ENCODE results near the gene ASCC3.

Gene ASCC3

GRCh38 chr6:100479179-100480035, 401.7 kb downstream of the ASCC3 start:
- peak; percentile 71 for DNase-seq (ENCODE audit: low read depth)
- no peak overlapping the region for H3K4me3 ChIP-seq (ENCODE audit: low read depth, low read length)
- TF ChIP-seq, protein P1, sequence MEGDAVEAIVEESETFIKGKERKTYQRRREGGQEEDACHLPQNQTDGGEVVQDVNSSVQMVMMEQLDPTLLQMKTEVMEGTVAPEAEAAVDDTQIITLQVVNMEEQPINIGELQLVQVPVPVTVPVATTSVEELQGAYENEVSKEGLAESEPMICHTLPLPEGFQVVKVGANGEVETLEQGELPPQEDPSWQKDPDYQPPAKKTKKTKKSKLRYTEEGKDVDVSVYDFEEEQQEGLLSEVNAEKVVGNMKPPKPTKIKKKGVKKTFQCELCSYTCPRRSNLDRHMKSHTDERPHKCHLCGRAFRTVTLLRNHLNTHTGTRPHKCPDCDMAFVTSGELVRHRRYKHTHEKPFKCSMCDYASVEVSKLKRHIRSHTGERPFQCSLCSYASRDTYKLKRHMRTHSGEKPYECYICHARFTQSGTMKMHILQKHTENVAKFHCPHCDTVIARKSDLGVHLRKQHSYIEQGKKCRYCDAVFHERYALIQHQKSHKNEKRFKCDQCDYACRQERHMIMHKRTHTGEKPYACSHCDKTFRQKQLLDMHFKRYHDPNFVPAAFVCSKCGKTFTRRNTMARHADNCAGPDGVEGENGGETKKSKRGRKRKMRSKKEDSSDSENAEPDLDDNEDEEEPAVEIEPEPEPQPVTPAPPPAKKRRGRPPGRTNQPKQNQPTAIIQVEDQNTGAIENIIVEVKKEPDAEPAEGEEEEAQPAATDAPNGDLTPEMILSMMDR (conservative IDR thresholded peaks at IDR 0.05; ENCODE audit: low read depth, low read length) = peak; percentile 74

DNA sequence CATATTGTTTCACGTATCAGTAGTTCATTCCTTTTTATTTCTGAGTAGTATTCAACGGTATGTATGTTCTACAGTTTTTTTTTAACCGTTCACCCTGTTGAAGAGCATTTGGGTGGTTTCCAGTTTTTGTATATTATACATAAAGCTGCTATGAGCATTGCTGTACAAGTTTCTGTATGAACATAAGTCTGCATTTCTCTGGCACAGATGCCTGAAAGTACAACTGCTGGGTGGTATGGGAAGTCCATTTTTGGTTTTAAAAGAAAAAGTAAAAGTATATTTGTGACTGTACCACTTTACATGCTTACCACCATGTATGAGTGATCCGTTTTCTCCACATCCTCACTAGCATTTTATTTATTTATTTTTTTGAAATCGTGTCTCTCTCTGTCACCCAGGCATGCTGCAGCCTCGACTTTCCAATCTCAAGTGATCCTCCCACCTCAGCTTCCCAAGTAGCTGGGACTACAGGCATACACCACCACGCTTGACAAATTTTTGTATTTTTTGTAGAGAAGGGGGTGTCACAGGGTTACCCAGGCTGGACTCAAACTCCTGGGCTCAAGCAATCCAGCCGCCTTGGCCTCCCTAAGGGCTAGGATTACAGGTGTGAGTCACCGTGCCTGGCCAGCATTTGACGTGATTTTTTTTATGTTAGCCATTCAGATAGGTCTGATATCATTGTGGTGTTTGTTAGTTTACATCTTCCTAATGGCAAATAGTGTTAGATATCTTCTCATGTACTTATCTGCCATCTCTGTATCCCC, 405.4 kb downstream of the ASCC3 start:
- DNase-seq (ENCODE audit: low read depth) = no peak
- H3K4me3 ChIP-seq (ENCODE audit: low read depth, low read length) = no peak overlapping the region
- TF ChIP-seq, protein P1 (conservative IDR thresholded peaks at IDR 0.05; ENCODE audit: low read depth, low read length) = no peak

- DNase-seq (ENCODE audit: low read depth) = no peak
- TF ChIP-seq, protein P1 (conservative IDR thresholded peaks at IDR 0.05; ENCODE audit: low read depth, low read length) = no peak
- H3K4me3 ChIP-seq (ENCODE audit: low read depth, low read length) = no peak overlapping the region
Measured at GRCh38 chr6:100473182-100473581, 407.9 kb downstream of the ASCC3 start.

DNA sequence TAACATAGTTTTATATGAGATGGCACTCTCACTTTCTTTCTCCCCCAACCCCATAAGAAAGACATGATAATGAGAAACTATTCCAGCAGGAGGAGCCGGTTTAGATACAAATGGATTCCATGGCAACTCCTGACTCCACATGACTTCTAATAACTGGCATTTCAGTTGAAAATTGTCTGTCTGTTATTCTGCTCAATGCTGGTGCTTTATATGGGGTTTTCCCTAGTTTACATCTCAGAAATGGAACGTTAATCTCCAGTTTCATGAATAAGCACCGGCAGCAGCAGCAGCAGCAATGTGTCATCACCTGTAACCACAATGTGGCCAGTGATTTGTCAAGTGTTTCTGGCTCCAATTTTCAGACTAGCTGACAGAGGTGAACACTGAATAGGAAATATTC, 408.5 kb downstream of the ASCC3 start:
- no peak for DNase-seq (ENCODE audit: low read depth)
- TF ChIP-seq, protein P1 (conservative IDR thresholded peaks at IDR 0.05; ENCODE audit: low read depth, low read length) = no peak
- no peak overlapping the region for H3K4me3 ChIP-seq (ENCODE audit: low read depth, low read length)

GRCh38 chr6:100470422-100471120, 410.6 kb downstream of the ASCC3 start:
- no peak overlapping the region for H3K4me3 ChIP-seq (ENCODE audit: low read depth, low read length)
- TF ChIP-seq, protein P1 (conservative IDR thresholded peaks at IDR 0.05; ENCODE audit: low read depth, low read length) = no peak
- no peak for DNase-seq (ENCODE audit: low read depth)

DNA sequence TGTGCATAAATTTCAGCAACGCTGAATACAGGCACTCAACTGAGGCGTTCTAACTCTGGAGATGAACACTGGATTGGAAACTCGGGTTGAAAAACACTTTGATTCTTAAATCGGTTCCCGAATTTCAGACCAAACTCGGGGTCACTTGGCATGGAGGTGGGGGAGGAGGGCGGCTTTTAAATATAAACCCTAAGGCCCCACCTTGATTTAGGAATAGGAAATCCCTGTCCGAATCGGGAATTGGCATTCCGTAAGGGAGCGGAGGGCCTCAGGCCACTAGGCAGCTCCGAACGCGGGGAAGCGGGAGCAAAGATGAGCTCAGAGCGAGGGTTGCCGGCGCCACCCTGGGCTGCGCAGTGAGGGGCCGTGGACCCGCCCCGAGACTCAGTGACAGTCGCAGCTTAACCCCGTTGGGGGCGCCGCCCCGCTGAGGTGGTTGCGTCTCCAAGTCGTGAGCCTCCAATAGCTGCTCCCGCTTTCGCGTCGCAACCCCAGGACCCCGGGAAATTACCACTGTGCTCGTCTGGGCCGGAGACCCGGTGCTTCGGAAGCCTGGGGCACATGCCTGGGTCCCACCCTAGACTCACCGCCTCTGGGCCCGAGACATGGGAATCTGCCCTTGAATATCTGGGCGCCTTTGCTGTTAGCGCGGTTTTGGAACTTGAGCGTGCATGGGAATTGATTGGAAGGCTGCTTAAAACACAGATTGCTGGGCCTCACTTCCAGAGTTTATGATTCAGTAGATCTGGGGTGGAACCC, 411.8 kb downstream of the ASCC3 start:
- no peak overlapping the region for H3K4me3 ChIP-seq (ENCODE audit: low read depth, low read length)
- TF ChIP-seq, protein P1 (conservative IDR thresholded peaks at IDR 0.05; ENCODE audit: low read depth, low read length) = no peak
- no peak for DNase-seq (ENCODE audit: low read depth)
